ENCODE results near the gene LRCOL1.

LRCOL1 gene

GRCh38 chr12:132610051-132610759 is at the start of gene LRCOL1:
Gene LRCOL1, minus strand, starts transcription at chr12:132610582. Its CDS starts 4,331 bp downstream, at chr12:132606251.
- DNase-seq, result no peak
- CTCF ChIA-PET, result interaction anchor here (1.1 to 3.7 kb wide), 2 partner anchors 10 to 193 kb away, joined by 3 to 11 read pairs; no protein-coding TSS in a partner anchor
- Mint-ChIP-seq H3K27ac (peak within 1 kb of the TSS; percentile 69), H3K36me3 (no peaks in the 10 kb centered on the region), H3K4me3 (no peak within 1 kb of the TSS), H3K4me1 (peaks cover 7% of the 10 kb centered on the region), H3K9me3 (peaks cover 11% of the 10 kb centered on the region), H3K27me3 (peaks cover 83% of the 10 kb centered on the region)

- CTCF ChIA-PET, result no interaction called here
- H3K27me3 Mint-ChIP-seq, result no peaks in the 10 kb centered on the region
- peak; percentile 39 for DNase-seq
- H3K9me3 Mint-ChIP-seq, result no peaks in the 10 kb centered on the region
- peaks cover 52% of the 10 kb centered on the region for H3K4me1 Mint-ChIP-seq
- no peak overlapping the region for H3K4me3 Mint-ChIP-seq
- peaks cover 66% of the 10 kb centered on the region for H3K36me3 Mint-ChIP-seq
- peak overlapping the region; percentile 80 for H3K27ac Mint-ChIP-seq
These were observed 49.7 kb upstream of the LRCOL1 start for GRCh38 chr12:132660052-132660451.

GRCh38 chr12:132659146-132659545 is 48.8 kb upstream of the LRCOL1 start:
- peaks cover 66% of the 10 kb centered on the region for H3K36me3 Mint-ChIP-seq
- DNase-seq, result no peak
- peaks cover 48% of the 10 kb centered on the region for H3K4me1 Mint-ChIP-seq
- no peaks in the 10 kb centered on the region for H3K27me3 Mint-ChIP-seq
- H3K9me3 Mint-ChIP-seq, result no peaks in the 10 kb centered on the region
- H3K4me3 Mint-ChIP-seq, result no peak overlapping the region
- H3K27ac Mint-ChIP-seq, result no peak overlapping the region
- CTCF ChIA-PET, result no interaction called here

- no peak overlapping the region for H3K27ac Mint-ChIP-seq
- H3K36me3 Mint-ChIP-seq, result peaks cover 68% of the 10 kb centered on the region
- no peaks in the 10 kb centered on the region for H3K27me3 Mint-ChIP-seq
- peaks cover 41% of the 10 kb centered on the region for H3K4me1 Mint-ChIP-seq
- H3K4me3 Mint-ChIP-seq, result no peak overlapping the region
- no peak for DNase-seq
- no peaks in the 10 kb centered on the region for H3K9me3 Mint-ChIP-seq
- CTCF ChIA-PET, result no interaction called here
These were observed 47.9 kb upstream of the LRCOL1 start for GRCh38 chr12:132658149-132658894.

DNA sequence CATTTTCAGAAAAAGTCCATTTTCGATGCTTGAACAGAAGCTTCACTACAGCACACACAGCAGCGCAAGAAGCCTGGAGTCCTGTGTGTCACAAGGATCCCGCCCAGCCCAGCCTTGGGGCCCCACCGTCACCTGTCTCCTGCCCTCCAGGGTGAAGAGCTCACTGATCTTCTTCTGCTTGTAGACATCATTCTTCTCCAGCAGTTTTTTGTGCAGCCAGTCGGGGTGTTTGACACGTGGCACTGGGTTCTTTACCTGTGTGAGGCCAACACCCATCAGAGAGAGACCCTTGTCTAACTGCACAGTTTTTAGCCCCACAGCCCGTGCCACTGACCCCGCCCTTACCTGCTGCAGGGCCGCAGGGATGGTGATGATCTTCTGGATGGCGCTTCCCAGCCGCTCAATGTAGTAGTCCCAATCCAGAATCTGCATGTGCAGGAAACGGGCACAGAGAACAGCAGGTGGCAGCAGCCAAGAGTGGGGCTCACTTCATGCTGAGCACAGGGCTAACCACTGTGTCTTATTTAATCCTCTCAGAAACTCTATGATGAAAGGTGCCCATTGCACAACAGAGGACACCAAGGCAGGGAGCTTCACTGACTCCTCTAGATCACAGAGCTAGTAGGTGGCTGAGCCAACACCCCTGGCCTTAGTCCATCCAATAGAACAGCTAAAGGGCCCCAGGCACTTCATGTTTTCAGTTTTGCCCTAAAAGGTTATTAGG is 46.8 kb upstream of the LRCOL1 start:
- CTCF ChIA-PET, result interaction anchor here (1.1 kb wide), 1 partner anchor 17 kb away, joined by 3 read pairs; no protein-coding TSS in a partner anchor
- peaks cover 30% of the 10 kb centered on the region for H3K4me1 Mint-ChIP-seq

DNA sequence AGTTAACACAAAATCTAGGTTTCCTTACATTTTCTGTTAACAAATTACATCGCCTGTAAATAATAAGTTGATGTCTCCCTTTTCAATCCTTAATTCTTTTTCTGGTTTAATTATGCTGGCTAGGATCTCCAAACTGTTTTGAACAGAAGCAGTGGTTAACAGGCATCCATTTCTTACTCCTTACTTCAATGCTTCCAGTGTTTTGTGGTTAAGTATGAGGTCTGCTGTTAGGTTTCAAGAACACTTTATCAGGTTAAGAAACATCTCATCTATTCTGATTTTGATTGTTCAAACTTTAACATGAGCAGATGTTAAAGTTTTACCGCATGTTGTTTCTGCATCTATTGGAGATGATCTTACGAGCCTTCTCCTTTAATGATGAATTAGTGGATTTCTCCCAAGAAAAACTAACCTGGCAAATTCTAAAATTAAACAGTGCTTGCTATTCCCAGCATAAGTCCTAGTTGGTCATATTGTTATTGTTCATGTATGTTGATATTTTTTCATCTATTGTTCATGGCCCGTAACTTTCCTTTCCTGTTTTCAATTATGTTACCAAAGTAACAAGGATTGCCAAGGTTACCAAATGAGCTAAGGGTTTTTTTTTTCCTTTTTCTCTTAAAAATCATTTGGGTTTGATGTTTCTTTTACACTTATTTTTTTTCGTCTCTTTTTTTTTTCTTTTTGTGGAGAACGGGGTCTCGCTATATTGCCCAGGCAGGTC is 43.3 kb upstream of the LRCOL1 start:
- Mint-ChIP-seq H3K4me1 (no peaks in the 10 kb centered on the region), H3K4me3 (no peak overlapping the region), H3K9me3 (no peaks in the 10 kb centered on the region), H3K27ac (no peak overlapping the region), H3K36me3 (peaks cover 54% of the 10 kb centered on the region), H3K27me3 (no peaks in the 10 kb centered on the region)
- CTCF ChIA-PET, result interaction anchor here (0.7 kb wide), 1 partner anchor 16 kb away, joined by 3 read pairs; no protein-coding TSS in a partner anchor
- DNase-seq, result no peak

More for the DNA sequence above, 46.8 kb upstream of the LRCOL1 start:
- no peak overlapping the region for H3K27ac Mint-ChIP-seq
- no peaks in the 10 kb centered on the region for H3K27me3 Mint-ChIP-seq
- DNase-seq, result no peak
- H3K36me3 Mint-ChIP-seq, result peaks cover 66% of the 10 kb centered on the region
- no peak overlapping the region for H3K4me3 Mint-ChIP-seq
- H3K9me3 Mint-ChIP-seq, result no peaks in the 10 kb centered on the region

- Mint-ChIP-seq H3K9me3 (no peaks in the 10 kb centered on the region), H3K4me1 (no peaks in the 10 kb centered on the region), H3K36me3 (peaks cover 47% of the 10 kb centered on the region), H3K27me3 (no peaks in the 10 kb centered on the region), H3K27ac (no peak overlapping the region), H3K4me3 (no peak overlapping the region)
- DNase-seq, result no peak
- CTCF ChIA-PET, result interaction anchor here (1.7 kb wide), 1 partner anchor 13 kb away, joined by 4 read pairs; no protein-coding TSS in a partner anchor
These were observed 41.2 kb upstream of the LRCOL1 start for GRCh38 chr12:132651444-132652100.

- H3K27ac Mint-ChIP-seq, result no peak overlapping the region
- no peaks in the 10 kb centered on the region for H3K9me3 Mint-ChIP-seq
- DNase-seq, result no peak
- H3K4me3 Mint-ChIP-seq, result no peak overlapping the region
- peaks cover 49% of the 10 kb centered on the region for H3K36me3 Mint-ChIP-seq
- H3K27me3 Mint-ChIP-seq, result no peaks in the 10 kb centered on the region
- H3K4me1 Mint-ChIP-seq, result no peaks in the 10 kb centered on the region
- CTCF ChIA-PET, result interaction anchor here (0.5 kb wide), 1 partner anchor 12 kb away, joined by 3 read pairs; no protein-coding TSS in a partner anchor
These were observed 39.0 kb upstream of the LRCOL1 start for GRCh38 chr12:132649226-132649945.

GRCh38 chr12:132648616-132649225 is 38.3 kb upstream of the LRCOL1 start:
- Mint-ChIP-seq H3K27me3 (no peaks in the 10 kb centered on the region), H3K27ac (no peak overlapping the region), H3K9me3 (no peaks in the 10 kb centered on the region), H3K4me3 (no peak overlapping the region), H3K4me1 (no peaks in the 10 kb centered on the region), H3K36me3 (peaks cover 46% of the 10 kb centered on the region)
- CTCF ChIA-PET, result interaction anchor here (0.5 kb wide), 1 partner anchor 13 kb away, joined by 3 read pairs; no protein-coding TSS in a partner anchor
- no peak for DNase-seq

- CTCF ChIA-PET, result no interaction called here
- no peak overlapping the region for H3K27ac Mint-ChIP-seq
- no peak for DNase-seq
- no peaks in the 10 kb centered on the region for H3K27me3 Mint-ChIP-seq
- H3K9me3 Mint-ChIP-seq, result no peaks in the 10 kb centered on the region
- H3K36me3 Mint-ChIP-seq, result peaks cover 45% of the 10 kb centered on the region
- no peaks in the 10 kb centered on the region for H3K4me1 Mint-ChIP-seq
- no peak overlapping the region for H3K4me3 Mint-ChIP-seq
These were observed 37.5 kb upstream of the LRCOL1 start for GRCh38 chr12:132647858-132648257.

- CTCF ChIA-PET, result no interaction called here
- no peak overlapping the region for H3K27ac Mint-ChIP-seq
These were observed 36.5 kb upstream of the LRCOL1 start for GRCh38 chr12:132646850-132647249.

GRCh38 chr12:132642846-132643835 is 32.8 kb upstream of the LRCOL1 start:
- Mint-ChIP-seq H3K4me1 (no peaks in the 10 kb centered on the region), H3K4me3 (no peak overlapping the region), H3K36me3 (peaks cover 53% of the 10 kb centered on the region), H3K9me3 (no peaks in the 10 kb centered on the region), H3K27me3 (no peaks in the 10 kb centered on the region), H3K27ac (no peak overlapping the region)
- no peak for DNase-seq
- CTCF ChIA-PET, result no interaction called here

More at GRCh38 chr12:132646850-132647249, 36.5 kb upstream of the LRCOL1 start:
- H3K9me3 Mint-ChIP-seq, result no peaks in the 10 kb centered on the region
- no peak overlapping the region for H3K4me3 Mint-ChIP-seq
- DNase-seq, result no peak
- peaks cover 42% of the 10 kb centered on the region for H3K36me3 Mint-ChIP-seq
- H3K27me3 Mint-ChIP-seq, result no peaks in the 10 kb centered on the region
- H3K4me1 Mint-ChIP-seq, result no peaks in the 10 kb centered on the region

Measured in activated naive CD4-positive, alpha-beta T cell treated with anti-CD3 and anti-CD28 coated beads, Interleukin-2, amount 10 ng/mL, durations not matched to agents 7 days and 5 days (primary cell).